ENCODE results near the gene SELENOO.

DNA sequence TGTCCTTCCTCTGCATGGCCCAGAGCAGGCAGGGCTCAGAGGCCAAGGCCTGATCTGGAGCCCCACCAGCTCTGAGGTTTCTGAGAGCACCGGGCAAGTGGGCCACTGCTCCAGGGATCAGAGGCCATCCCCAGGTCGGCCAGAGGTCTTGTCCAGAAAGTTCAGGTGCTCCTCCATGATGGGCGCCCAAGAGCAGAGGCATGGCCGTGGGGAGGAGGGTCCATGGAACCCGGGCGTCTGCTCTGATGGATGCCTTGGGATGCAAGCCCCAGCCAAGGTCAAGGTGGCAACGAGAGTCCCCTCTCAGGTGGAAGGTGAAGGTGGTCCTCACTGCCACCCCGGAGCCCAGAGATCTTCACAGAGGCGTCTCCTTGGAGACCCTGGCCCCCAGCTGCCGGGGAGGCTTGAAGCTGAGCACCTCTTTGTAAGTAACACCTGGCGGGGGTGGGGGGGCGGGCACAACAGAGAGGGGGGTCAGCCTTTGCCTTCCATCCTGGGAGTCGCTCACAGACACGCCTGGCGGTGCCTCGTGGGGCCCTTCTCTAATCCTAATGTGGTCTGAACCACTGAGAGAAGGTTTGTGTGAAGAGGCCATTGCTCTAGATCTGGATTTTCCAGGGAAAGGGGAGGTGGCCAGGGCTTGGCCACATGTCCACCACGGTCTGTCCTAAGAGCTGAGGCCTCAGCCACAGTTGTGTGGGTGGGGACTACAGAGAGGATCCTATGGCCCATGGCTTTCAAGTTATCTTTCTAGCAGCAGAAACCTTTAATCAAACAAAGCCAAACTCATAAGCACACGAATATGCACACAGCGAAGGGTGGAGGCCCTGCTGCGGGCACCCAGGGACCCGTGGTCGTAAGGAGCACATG is 52.5 kb downstream of the SELENOO start:
- TF ChIP-seq CTCF (IDR thresholded peaks at IDR 0.05) (no peak), ZFX (IDR thresholded peaks at IDR 0.05; ENCODE audit: borderline replicate concordance) (no peak)
